ENCODE results near the gene RPS15. TPM values are rescaled to one million over a fixed set of nuclear protein-coding genes. Genes with fewer than 3 reads are reported as not detected.

RPS15 gene
- total and polyA plus RNA-seq, 2 of the 13 experiments (the other 11 are each of a cell fraction or from before 2014, with no cell fraction given) = 695 to 1,411 TPM

DNA sequence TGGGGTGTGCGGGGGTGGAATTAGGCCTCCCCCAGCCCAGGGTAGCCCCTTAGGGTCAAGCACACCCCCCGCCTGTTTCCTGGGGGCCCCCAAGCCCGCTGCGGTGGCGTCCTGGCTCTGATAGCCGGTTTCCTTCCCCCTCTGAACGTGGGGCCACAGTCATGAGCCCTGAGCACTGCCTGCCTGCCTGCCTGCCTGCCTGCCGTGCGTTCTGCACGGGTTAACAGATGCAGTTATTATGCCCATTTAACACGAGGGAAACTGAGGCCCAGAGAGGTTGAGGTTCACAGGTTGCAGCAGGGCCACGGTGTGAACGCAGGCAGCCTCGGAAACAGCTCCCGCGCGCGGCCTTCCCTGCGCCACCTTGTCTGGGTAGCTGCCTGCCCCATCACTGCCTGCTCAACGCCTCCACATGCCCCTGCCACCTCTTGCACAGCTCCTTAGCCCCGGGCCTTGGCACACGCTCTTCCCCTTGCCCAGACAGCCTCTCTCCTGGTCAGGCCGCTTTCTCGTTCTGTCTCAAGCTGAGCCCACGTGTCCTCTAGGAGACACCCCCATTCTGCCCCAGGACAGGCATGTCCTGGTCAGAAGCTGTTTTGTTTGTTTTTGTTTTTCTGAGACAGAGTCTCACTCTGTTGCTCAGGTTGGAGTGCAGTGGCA is 35.7 kb upstream of the RPS15 start (continued):
- TF ChIP-seq, protein P1, sequence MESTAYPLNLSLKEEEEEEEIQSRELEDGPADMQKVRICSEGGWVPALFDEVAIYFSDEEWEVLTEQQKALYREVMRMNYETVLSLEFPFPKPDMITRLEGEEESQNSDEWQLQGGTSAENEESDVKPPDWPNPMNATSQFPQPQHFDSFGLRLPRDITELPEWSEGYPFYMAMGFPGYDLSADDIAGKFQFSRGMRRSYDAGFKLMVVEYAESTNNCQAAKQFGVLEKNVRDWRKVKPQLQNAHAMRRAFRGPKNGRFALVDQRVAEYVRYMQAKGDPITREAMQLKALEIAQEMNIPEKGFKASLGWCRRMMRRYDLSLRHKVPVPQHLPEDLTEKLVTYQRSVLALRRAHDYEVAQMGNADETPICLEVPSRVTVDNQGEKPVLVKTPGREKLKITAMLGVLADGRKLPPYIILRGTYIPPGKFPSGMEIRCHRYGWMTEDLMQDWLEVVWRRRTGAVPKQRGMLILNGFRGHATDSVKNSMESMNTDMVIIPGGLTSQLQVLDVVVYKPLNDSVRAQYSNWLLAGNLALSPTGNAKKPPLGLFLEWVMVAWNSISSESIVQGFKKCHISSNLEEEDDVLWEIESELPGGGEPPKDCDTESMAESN (CRISPR knock-in tag; conservative IDR thresholded peaks at IDR 0.05) = no peak
- TF ChIP-seq ZNF660 (CRISPR knock-in tag; IDR thresholded peaks at IDR 0.05; ENCODE audit: borderline replicate concordance, low read depth) (no peak), KDM5B (CRISPR knock-in tag; IDR thresholded peaks at IDR 0.05; ENCODE audit: borderline replicate concordance) (no peak; the same call in 1 of the 2 replicates), ZNF513 (CRISPR knock-in tag; conservative IDR thresholded peaks at IDR 0.05) (no peak), TAF1 (CRISPR knock-in tag; IDR thresholded peaks at IDR 0.05) (no peak), IRF2 (CRISPR knock-in tag; IDR thresholded peaks at IDR 0.05) (no peak), HHEX (CRISPR knock-in tag; IDR thresholded peaks at IDR 0.05) (no peak), XRCC5 (optimal IDR thresholded peaks at IDR 0.05; ENCODE audit: low read length) (peak; percentile 36), ZBTB43 (CRISPR knock-in tag; conservative IDR thresholded peaks at IDR 0.05) (no peak), WIZ (CRISPR knock-in tag; IDR thresholded peaks at IDR 0.05) (no peak), BCL3 (CRISPR knock-in tag; IDR thresholded peaks at IDR 0.05) (no peak), NFKBIZ (CRISPR knock-in tag; IDR thresholded peaks at IDR 0.05) (no peak), ZFX (CRISPR knock-in tag; IDR thresholded peaks at IDR 0.05; ENCODE audit: low read depth) (peak; percentile 40; the same call in 1 of the 2 replicates), ZNF510 (CRISPR knock-in tag; IDR thresholded peaks at IDR 0.05; ENCODE audit: low read depth) (no peak), ZNF235 (CRISPR knock-in tag; IDR thresholded peaks at IDR 0.05; ENCODE audit: borderline replicate concordance) (no peak), U2AF2 (IDR thresholded peaks at IDR 0.05; ENCODE audit: low read depth, low read length) (no peak), KDM1A (CRISPR knock-in tag; IDR thresholded peaks at IDR 0.05) (no peak), ZNF496 (CRISPR knock-in tag; IDR thresholded peaks at IDR 0.05; ENCODE audit: insufficient replicate concordance) (no peak), ZNF629 (CRISPR knock-in tag; conservative IDR thresholded peaks at IDR 0.05) (peak; percentile 76; the same call in 1 of the 2 replicates), JUN (CRISPR knock-in tag; IDR thresholded peaks at IDR 0.05) (no peak), ZBTB26 (CRISPR knock-in tag; IDR thresholded peaks at IDR 0.05; ENCODE audit: borderline replicate concordance) (no peak)
